GM12874 (cell line): ENCODE measurements around the gene CARD11.

Experiments used
- CTCF ChIP-seq: IDR thresholded peaks from 2 replicates; pipeline ENCODE4 v1.5.1; 2011; ENCODE audit warnings: low read depth, mild to moderate bottlenecking, control low read depth, low read length, moderate library complexity; ENCODE audit not compliant: insufficient read depth

Gene CARD11

GRCh38 chr7:3013975-3014792, 29.5 kb downstream of the CARD11 start:
- TF ChIP-seq CTCF, result no peak

DNA sequence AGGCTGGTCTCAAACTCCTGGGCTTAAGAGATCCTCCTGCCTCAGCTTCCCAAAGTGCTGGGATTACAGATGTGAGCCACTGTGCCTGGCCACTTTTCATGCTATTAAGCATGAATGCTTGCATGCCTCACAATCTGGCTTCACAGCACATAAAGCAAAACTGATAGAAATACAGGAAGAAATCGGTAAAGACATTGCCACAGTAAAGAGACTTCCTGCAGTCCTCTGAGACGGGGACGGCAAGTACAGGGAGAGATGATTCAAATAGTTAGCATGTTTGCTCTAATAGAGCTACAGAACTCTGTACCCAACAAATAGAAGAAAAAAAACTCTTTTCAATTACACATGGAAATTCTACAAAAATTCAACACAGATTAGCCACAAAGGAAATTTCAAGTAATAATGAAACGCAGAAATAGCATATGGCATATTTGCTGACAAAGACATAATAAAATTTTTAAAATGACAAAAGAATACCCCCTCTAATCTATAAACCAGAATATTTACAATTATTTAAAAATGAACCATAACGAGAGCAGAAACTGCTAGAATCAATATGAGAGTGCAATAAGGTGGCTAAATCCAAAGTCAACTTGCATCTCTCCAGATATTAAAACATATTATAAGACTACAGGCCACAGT, 32.3 kb downstream of the CARD11 start:
- no peak for TF ChIP-seq CTCF

GRCh38 chr7:3010161-3010560, 33.5 kb downstream of the CARD11 start:
- TF ChIP-seq CTCF, result no peak

DNA sequence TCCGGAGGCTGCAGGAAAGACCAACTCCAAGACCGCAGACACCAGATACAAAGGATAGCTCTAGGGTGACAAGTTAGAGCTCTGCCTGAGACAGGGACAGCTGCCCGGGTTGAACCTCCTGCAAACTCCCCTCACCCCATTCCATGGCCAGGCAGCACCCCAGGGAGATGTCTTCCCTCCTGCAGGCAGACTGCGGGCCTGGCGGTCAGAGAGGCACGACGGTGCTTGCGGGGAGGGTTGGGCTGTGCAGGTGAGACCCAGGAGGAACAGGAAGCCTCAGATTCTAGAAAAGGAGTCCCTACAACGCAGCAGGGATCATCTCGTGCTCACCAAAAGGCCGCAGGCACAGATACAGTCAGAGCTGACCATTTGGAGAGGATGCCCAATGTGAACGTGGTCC, 34.6 kb downstream of the CARD11 start:
- TF ChIP-seq CTCF, result no peak

- no peak for TF ChIP-seq CTCF
Observed at GRCh38 chr7:3008386-3008785, 35.3 kb downstream of the CARD11 start.

DNA sequence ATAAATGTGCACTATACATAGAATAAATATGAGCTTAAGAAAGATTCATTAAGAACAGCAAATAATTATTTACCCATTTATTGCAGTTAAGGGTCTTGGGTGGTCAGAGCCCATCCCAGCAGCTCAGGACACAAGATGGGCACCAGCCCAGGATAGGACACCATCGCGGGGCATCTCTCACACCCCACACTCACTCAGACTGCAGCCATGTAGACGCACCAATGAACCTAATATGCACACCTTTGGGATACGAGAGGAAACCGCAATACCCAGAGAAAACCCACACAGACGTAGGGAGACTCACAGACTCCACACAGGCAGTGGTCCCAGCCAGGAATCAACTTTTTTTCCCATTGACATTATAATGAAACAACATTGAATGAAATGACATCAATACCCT, 36.0 kb downstream of the CARD11 start:
- TF ChIP-seq CTCF, result no peak

DNA sequence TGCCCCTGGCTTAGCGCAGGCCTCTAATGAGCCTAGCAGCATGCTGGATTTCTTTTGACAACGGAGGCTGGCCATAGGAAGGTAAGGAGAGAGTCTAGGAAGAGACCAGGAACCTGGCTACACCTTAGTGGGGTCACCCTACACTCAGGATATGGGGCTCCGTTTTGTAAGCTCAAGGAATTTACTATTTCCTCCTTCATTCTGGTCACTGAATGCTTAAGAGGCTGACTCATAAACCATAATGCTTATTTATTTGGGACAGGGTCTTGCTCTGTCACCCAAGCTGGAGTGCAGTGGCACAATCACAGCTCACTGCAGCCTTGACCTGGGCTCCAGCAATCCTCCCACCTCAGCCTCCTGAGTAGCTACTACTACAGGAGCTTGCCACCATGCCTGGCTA, 38.4 kb downstream of the CARD11 start:
- no peak for TF ChIP-seq CTCF
